Adrenal gland (tissue), 5 donors: ENCODE measurements around the gene CHRNG.

Experiments
- CTCF ChIP-seq, 6 experiments: fragments of 450-650 bp in 4 of 6; fragments of 200-600 bp in 2 of 6; sonication (generic) in 1 of 6; IDR thresholded peaks; 1 replicate in 5 of 6; 2 replicates in 1 of 6; pipeline versions ENCODE4 v1.5.1 to v1.8.0; 2016 to 2021; ENCODE audit warnings: antibody characterized with exemption in 6 of 6, mild to moderate bottlenecking in 2 of 6, moderate library complexity in 1 of 6
- POLR2A ChIP-seq, 2 donors: fragments of 450-650 bp; IDR thresholded peaks; one replicate each; pipeline ENCODE4 v1.6.1; 2017; ENCODE audit warnings: antibody characterized with exemption in 2 of 2, mild to moderate bottlenecking in 2 of 2, moderate library complexity in 1 of 2
- donor health status: DM: no; HTN: no; CAD: no.

GRCh38 chr2:232525791-232526371 is 13.6 kb upstream of the CHRNG start, which contains the start of gene CHRND:
- TF ChIP-seq CTCF (IDR thresholded peaks at IDR 0.05) (no peak), POLR2A (IDR thresholded peaks at IDR 0.05) (no peak)
